ENCODE data around the gene NKAPL.

NKAPL gene

DNA sequence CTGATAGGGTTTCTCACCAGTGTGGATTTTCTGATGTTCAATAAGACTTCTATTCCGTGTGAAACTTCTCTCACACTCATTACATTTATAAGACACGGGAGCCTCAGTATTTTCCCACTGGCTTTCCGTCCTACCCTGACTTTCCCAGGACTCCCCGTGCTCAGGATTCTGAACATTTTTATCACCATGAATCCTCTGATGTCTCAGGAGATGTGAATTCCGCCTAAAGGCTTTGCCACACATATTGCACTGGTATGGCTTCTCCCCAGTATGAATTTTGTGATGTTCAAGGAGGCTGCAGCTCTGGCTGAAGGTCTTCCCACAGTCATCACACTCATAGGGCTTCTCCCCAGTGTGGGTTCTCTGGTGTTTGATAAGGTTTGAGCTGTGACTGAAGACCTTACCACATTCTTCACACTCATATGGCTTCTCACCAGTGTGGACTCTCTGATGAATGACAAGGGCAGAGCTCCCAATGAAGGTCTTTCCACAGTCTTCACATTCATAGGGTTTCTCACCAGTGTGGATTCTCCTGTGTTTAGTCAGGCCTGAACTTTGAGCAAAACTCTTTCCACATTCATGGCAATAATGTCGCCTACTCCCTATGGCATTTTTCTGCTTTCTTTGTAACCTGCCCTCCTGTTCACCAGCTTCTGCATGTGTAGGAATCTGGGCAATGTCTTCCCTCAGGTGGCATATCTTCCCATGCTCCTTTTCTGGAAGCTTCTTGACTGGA is 13.7 kb upstream of the NKAPL start:
- DNase-seq (ENCODE audit: low read depth, low spot score), result no peak

DNA sequence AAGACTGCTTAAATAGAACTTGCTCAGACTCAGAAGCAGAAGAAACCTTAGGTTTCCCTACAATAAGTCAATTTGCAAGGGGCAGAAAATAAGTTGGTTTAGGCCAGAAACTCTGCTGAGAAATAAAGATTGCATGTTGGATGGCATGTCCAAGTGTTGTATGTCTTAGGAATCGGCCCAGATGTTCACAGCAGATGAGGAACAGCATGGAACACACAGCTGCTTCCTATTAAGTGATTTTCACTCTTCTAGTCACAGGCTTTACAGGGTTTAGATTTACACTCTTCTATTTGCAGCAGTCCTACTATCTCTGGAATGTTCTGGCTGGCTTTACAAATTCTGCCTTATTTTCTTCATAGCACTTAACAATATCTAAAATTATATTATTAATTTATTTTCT is 10.2 kb upstream of the NKAPL start:
- no peak for DNase-seq (ENCODE audit: low read depth, low spot score)

- no peak for DNase-seq (ENCODE audit: low read depth, low spot score)
Observed at GRCh38 chr6:28250747-28251146, 8.3 kb upstream of the NKAPL start.

DNA sequence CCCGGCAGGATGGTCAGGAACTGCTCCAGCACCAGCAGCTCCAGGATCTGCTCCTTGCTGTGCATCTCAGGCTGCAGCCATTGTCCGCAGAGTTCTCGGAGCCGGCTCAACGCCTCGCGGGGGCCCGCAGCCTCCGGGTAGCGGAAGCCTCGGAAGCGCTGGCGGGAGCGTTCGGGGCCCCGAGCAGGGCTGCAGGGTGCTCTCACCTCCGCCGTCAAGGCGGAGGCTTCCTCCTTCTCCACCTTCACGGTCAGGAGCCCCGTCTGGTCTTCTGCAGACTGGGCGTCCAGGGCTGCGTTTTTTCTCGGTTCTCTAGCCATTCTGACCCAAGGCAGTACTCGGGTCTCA is 7.5 kb upstream of the NKAPL start:
- DNase-seq (ENCODE audit: low read depth, low spot score), result peak; percentile 45

GRCh38 chr6:28252009-28252975 is 6.8 kb upstream of the NKAPL start, which contains the start of gene ZKSCAN4:
Gene ZKSCAN4 (minus strand): TSS chr6:28252269. CDS start chr6:28251980, 289 bp downstream.
- peak; percentile 94 for DNase-seq (ENCODE audit: low read depth, low spot score)

DNA sequence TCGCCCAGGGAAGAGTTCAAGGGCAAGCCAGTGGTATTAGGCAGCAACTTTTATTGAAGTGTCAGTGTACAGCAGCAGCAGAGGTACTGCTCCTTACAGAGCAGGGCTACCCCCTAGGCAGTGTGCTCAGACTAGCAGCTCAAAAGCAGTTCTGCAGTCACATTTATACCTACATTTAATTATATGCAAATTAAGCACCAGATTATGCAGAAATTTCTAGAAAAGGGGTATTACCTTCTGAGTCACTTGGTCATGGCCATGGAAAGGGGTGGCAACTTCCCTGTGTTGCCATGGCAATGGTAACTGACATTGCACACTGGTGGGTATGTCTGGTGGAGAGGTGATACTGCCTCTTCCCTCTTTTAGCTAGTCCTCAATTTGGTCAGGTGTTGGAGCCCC is 5.0 kb upstream of the NKAPL start:
- DNase-seq (ENCODE audit: low read depth, low spot score), result no peak

- no peak for DNase-seq (ENCODE audit: low read depth, low spot score)
Observed at GRCh38 chr6:28257042-28257441, 2.1 kb upstream of the NKAPL start.

DNA sequence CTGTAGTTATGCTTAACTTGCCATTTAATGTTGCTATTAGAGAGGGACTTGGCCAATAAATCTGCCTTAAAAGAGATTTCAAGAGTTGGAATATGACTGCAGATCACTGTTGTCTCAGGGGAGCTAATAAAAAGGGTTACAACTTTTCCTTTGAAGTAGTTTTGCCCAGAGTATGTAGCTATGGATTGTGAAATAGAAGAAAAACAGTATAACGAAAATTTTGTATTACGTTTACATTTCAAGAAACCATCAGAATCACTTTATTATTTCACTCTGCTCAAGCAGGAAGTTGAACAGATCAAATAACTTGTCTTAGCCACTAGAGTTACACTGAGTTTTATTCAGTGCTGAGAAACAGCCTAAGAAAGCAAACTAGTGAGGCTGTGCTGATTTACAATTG is 4.8 kb downstream of the NKAPL start:
- DNase-seq (ENCODE audit: low read depth, low spot score), result no peak

GRCh38 chr6:28264834-28265401 is 5.8 kb downstream of the NKAPL start:
- DNase-seq (ENCODE audit: low read depth, low spot score), result no peak

DNA sequence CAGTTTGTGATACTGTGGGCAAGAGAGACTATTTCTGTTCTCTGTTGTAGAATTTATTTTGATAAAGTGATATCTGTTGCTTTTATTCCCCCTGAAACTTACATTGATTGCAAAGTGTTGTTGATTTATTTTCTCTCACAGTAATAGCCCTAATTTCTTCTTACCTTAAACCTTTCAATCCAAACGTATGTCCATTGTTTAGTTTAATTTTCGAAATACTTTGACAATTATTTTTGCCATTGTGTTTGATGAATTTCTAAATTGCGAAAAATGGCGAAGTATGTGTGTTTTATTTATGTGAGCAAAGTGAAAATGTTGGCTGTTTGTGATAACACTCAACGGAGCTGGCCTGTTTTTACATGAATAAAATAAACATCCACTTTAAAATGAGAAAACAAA is 7.5 kb downstream of the NKAPL start:
- DNase-seq (ENCODE audit: low read depth, low spot score), result no peak

DNA sequence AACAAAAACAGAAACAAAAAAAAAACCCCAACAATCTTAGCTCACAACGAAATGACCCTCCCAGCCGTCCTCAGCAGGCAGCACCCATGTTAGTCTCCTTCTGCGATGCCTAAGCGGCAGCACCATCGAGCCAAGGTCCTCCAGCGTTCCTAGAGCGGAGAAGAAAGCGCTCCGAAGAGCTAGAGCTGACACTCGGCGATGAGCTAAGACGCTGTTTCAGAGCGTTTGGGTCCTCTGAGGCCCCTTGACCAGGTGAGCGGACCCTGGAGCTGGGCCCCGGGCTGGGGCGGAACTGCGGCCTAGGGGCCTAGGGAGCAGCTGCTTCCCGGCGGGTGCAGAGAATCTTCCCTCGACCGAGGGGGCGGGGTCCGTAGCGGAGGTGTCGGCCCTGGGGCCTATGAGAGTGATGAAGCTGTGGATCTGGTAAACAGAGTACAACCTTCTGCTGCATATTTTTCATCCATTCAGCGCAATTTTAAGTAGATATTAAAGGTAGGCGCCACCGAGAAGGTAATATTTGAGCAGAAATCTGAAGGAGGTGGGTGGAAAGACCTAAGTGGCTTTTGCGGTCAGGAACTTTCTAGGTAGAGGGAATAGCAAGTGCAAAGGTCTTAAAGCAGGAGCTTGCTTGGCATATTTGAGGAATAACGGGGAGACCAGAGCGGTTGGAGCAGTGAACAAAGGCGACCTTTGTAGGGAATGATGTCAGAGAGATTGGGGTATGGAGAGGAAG is 8.0 kb downstream of the NKAPL start, which contains the start of gene ZSCAN26:
Gene ZSCAN26, plus strand, starts transcription at position 182 of the 733 bp plus-strand sequence. CDS start 4,777 bp downstream, outside the sequence.
- DNase-seq (ENCODE audit: low read depth, low spot score), result peak; percentile 95

DNA sequence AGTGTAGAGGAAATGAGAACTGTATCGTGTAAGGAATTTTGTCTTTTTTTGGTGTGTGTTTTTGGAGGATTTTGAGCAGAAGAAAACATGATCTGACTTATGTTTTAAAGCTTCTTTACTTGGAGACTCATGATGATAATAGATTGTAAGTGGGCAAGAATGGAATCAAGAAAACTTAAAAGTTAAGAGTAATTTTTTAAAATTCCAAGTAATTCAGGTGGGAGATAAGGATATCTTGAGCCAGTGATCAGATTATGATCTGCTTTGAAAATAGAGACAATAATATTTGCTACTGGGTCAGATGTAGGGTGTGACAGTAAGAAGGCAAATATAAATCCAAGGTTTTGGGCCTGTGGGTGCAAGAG is 8.6 kb downstream of the NKAPL start:
- peak; percentile 12 for DNase-seq (ENCODE audit: low read depth, low spot score)

DNA sequence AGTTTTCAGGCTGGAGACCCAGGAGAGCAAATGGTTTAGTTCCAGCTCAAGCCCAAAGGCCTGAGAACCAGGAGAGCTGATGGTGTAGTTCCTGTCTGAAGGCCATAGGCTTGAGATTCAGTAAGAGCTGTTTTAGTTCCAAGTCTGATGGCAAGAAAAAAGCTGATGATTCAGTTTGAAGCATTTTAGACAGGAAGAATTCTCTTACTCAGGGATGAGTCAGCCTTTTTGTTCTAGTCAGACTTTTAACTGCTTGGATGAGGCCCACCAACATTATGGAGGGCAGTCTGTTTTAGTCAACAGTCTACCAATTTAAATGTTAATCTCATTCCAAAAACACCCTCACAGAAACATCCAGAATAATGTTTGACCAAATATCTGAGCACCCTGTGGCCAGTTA is 10.4 kb downstream of the NKAPL start:
- peak; percentile 72 for DNase-seq (ENCODE audit: low read depth, low spot score)

- DNase-seq (ENCODE audit: low read depth, low spot score), result no peak
Observed at GRCh38 chr6:28274888-28275287, 15.8 kb downstream of the NKAPL start.

DNA sequence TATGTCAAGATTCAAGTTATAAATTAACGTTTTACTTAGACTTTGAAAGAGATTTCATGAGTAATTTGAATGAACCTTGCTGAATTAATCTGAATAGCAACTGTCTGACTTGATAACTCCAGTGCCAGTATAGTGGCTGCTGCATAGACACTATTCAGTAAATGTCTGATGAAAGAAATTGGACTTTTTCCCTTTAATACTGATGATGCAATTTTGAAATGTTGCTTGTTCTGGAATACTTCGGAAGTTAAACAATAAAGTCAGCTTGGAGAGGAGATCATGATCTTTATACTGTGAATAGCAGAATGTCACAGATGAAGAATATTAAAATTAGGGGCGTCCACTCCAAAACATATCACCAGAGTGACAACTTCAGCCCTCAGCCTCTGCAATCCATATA is 18.6 kb downstream of the NKAPL start:
- DNase-seq (ENCODE audit: low read depth, low spot score), result no peak

DNA sequence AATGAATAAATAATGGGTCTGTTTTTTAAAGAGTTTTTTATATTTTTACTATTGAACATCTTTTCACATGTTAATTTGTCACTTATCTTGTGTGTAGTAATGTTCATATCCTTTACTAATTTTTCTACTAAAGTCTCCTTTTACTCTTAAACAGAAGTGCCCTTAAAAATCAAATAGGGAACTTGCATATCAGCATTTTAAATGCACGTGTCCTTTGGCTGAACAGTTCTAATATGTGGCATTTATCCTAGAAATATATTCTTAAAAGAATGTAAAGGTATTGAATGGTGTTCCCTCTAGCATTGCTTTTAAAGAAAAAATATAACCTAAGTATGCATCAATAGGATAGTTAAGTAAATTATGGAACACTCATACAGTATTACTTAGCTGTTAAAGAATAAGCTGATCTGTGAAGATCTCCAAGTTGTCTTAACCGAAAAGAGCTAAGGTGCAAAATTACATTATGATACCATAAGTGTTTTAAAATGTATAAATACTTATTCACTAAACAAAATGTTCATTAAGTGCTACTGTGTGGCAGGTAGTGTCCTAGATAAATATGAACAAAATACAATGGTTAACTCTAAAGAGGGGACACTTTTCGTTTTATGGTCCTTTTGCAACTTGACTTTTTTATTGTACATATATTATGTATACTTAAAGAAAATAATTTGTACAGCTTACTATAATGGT is 21.6 kb downstream of the NKAPL start:
- DNase-seq (ENCODE audit: low read depth, low spot score), result no peak

DNA sequence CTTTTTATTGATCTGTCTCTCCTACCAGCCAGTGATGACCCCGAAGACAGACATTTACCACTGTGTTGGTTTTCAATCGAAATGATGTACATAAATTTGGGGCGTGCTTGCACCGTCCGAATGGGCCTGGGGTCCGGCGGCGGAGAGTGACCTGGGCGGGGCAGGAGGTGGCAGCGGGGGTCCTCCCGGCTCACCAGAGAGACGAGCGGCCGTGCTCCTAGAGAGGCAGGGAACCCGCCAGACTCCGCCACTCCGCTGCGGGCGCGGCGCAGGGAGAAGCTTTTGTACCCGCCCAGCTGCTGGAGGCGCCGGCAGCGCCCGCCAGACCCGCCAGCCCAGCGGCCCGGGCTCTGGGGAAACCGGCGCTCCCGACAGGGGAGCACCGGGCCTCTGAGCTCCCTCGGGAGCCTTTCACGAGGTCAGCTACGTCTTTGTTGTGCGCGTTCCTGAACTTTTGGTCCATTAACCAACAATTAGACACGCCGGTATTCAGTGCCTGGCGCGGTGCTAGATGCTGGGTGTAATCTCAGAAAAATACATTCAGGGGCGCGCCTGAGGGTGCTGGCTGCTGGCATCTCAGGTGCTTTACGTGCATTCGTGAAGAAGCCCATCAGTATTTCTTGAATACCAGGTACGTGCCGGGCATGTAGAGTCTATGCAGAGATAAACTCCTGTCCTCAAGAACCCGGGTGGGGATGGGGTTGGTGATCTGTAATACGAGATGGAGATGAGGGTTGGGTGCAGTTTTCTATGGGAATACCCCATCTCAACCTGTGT is 22.4 kb downstream of the NKAPL start, which contains the start of gene PGBD1:
Gene PGBD1, plus strand, starts transcription at position 285 of the 777 bp plus-strand sequence. CDS start 2,242 bp downstream, outside the sequence.
- peak; percentile 92 for DNase-seq (ENCODE audit: low read depth, low spot score)

DNA sequence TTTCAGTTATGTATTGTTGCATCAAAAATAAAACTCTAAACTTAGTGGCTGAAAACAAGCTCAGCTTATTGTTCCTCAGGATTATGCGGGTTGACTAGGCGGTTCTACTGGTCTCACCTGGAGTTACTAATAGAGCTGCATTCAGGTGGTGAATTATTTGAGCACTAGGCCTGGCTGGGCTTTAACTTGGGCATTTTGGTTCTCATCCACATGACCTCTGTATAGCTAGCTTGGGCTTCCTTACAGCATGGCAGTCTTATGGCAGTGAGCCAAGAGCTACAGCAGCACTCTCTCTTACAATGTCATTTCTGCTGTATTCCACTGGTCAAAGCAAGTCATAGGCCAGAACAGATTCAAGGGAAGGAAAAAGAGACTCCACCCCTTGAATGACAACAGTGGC is 23.8 kb downstream of the NKAPL start:
- peak; percentile 16 for DNase-seq (ENCODE audit: low read depth, low spot score)

DNA sequence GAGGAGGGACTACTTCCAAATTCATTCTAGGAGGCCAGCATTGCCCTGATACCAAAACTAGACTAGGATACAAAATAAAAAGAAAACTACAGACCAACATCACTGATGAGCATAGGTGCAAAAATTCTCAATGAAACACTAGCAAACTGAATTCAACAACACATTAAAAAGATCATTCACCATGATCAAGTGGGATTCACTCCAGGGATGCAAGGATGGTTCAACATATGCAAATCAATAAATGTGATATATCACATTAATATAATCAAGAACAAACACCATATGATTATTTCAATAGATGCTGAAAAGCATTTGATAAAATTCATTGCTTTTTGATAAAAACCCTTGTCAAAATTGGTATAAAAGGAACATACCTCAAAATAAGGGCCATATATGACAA is 32.5 kb downstream of the NKAPL start:
- no peak for DNase-seq (ENCODE audit: low read depth, low spot score)

- no peak for DNase-seq (ENCODE audit: low read depth, low spot score)
Observed at GRCh38 chr6:28295326-28295725, 36.2 kb downstream of the NKAPL start.

All from astrocyte of the hippocampus (primary cell).